ENCODE measurements around the gene ABCA2. TPM values are rescaled to one million over a fixed set of nuclear protein-coding genes. Genes with fewer than 3 reads are reported as not detected.

Gene ABCA2
- total RNA-seq, 1 experiment from 2014 or later = 114 TPM

- peak overlapping the region; percentile 77; the same call in 1 of the 2 replicates for H3K27ac ChIP-seq (ENCODE audit: low read depth, low read length)
- H4K20me1 ChIP-seq (ENCODE audit: insufficient read depth) = no peaks in the 10 kb centered on the region
- peak overlapping the region in 1 of 2 experiments; percentile 55; a peak in 1 of 4 replicates for H3K4me3 ChIP-seq (replicated peaks in 1 of 2; ENCODE audit: low read depth in 1 of 2, low read length in 2 of 2)
- RAD21 ChIA-PET (ENCODE audit: low non-redundant PET in 1 of 2, low total read pairs in 2 of 2, uncharacterized antibody in 2 of 2, unreplicated experiment in 2 of 2) = no interaction called here
- peak overlapping the region; percentile 97 for H3K4me2 ChIP-seq (ENCODE audit: low read length)
- intact Hi-C loops (cut with micrococcal nuclease) = no loop called here
- H3K79me2 ChIP-seq (ENCODE audit: insufficient read depth, low read length) = peaks cover 24% of the 10 kb centered on the region; the same call in 1 of the 2 replicates
- no peak for ATAC-seq
- CTCF ChIA-PET = no interaction called here
- TF ChIP-seq ATF3 (IDR thresholded peaks at IDR 0.05) (no peak), ELF1 (IDR thresholded peaks at IDR 0.05; ENCODE audit: borderline replicate concordance, low read depth) (no peak), CEBPB (IDR thresholded peaks at IDR 0.05; ENCODE audit: low read depth) (no peak), SRF (IDR thresholded peaks at IDR 0.05; ENCODE audit: low read depth) (no peak), ZFX (IDR thresholded peaks at IDR 0.05) (no peak), EZH2phosphoT487 (IDR thresholded peaks at IDR 0.05; ENCODE audit: borderline replicate concordance) (no peak), EGR1 (IDR thresholded peaks at IDR 0.05; ENCODE audit: low read depth) (no peak), ZNF274 (IDR thresholded peaks at IDR 0.05; ENCODE audit: low read depth, low read length) (no peak), SP1 (IDR thresholded peaks at IDR 0.05; ENCODE audit: low read depth) (no peak), CTCF (IDR thresholded peaks at IDR 0.05 in 2 of 3, conservative IDR thresholded peaks at IDR 0.05 in 1 of 3; ENCODE audit: borderline replicate concordance in 1 of 3, insufficient read depth in 1 of 3, low read depth in 2 of 3, low read length in 2 of 3) (no peak), SIN3A (IDR thresholded peaks at IDR 0.05; ENCODE audit: low read depth) (no peak), POLR2AphosphoS5 (IDR thresholded peaks at IDR 0.05; ENCODE audit: low read depth, low read length) (no peak), REST (IDR thresholded peaks at IDR 0.05; ENCODE audit: low read depth) (no peak), FOSL1 (IDR thresholded peaks at IDR 0.05; ENCODE audit: low read depth) (no peak), POLR2A (IDR thresholded peaks at IDR 0.05; ENCODE audit: borderline replicate concordance, extremely low read depth, insufficient read depth, insufficient read length) (no peak), EZH2 (IDR thresholded peaks at IDR 0.05) (no peak)
- no peak overlapping the region for H2AFZ ChIP-seq (ENCODE audit: low read depth, low read length, poor library complexity, severe bottlenecking)
- H3K4me1 ChIP-seq (ENCODE audit: control insufficient read depth in 1 of 2, insufficient read depth in 2 of 2, low read length in 2 of 2) = peaks cover 12 to 26% of the 10 kb centered on the region in 2 experiments
- H3K9me3 ChIP-seq (ENCODE audit: control insufficient read depth in 1 of 2, insufficient read depth in 1 of 2, low read depth in 1 of 2, low read length in 2 of 2) = no peaks in the 10 kb centered on the region
- H3K9ac ChIP-seq (ENCODE audit: low read length) = peak overlapping the region; percentile 74; the same call in 1 of the 2 replicates
- no peak for DNase-seq (ENCODE audit: low read depth, low spot score)
- BruUV-seq (replicated peaks) = TSS peak; percentile 51
- POLR2A ChIA-PET = no interaction called here
- peaks cover 3 to 5% of the 10 kb centered on the region in 2 experiments; a peak in 2 of 4 replicates for H3K36me3 ChIP-seq (ENCODE audit: control insufficient read depth in 1 of 2, insufficient read depth in 2 of 2, low read length in 2 of 2)
- H3K9me2 ChIP-seq (ENCODE audit: insufficient read depth) = no peaks in the 10 kb centered on the region
- no peaks in the 10 kb centered on the region for H3K27me3 ChIP-seq (ENCODE audit: insufficient read depth, low read length)
Observed at GRCh38 chr9:137044037-137044436, 16.0 kb upstream of the ABCA2 start.

Measured in HCT116 (cell line).